K562 (cell line): ENCODE measurements around the gene ZNF701. TPM values are rescaled to one million over a fixed set of nuclear protein-coding genes. Genes with fewer than 3 reads are reported as not detected.

Experiments used
- BCL6 ChIP-seq: fragments of 250-450 bp; sonication (Bioruptor Pico); IDR thresholded peaks from 2 replicates; pipeline ENCODE4 v1.4.0; 2020
- CBFA2T2 ChIP-seq: fragments of 450-650 bp; conservative IDR thresholded peaks from 2 replicates; pipeline ENCODE4 v1.6.1; 2017; ENCODE audit warnings: mild to moderate bottlenecking
- CBFB ChIP-seq: sonication (generic); formaldehyde crosslinking; IDR thresholded peaks from 2 replicates; pipeline ENCODE4 v1.4.0; 2020; ENCODE audit warnings: mild to moderate bottlenecking, missing genetic modification reagents
- EHMT2 ChIP-seq: fragments of 450-650 bp; IDR thresholded peaks from 2 replicates; pipeline ENCODE4 v1.6.1; 2018; ENCODE audit warnings: antibody characterized with exemption
- FOS ChIP-seq: IDR thresholded peaks from 3 replicates; pipeline ENCODE4 v1.6.1; 2011; ENCODE audit not compliant: insufficient read length; ENCODE audit errors: extremely low read depth
- HDAC3 ChIP-seq: fragments of 450-650 bp; IDR thresholded peaks from 2 replicates; pipeline ENCODE4 v1.6.1; 2018; ENCODE audit warnings: borderline replicate concordance, mild to moderate bottlenecking, moderate library complexity; ENCODE audit not compliant: partially characterized antibody
- KDM5B ChIP-seq: fragments of 200-600 bp; sonication (generic); IDR thresholded peaks from 2 replicates; pipeline ENCODE4 v1.6.1; 2012; ENCODE audit warnings: low read depth, mild to moderate bottlenecking, moderate library complexity, low read length, control low read depth, inconsistent platforms; ENCODE audit not compliant: insufficient replicate concordance
- LCOR ChIP-seq: sonication (generic); formaldehyde crosslinking; IDR thresholded peaks from 2 replicates; pipeline ENCODE4 v1.8.0; 2022; ENCODE audit warnings: mild to moderate bottlenecking, missing genetic modification reagents
- NCOA1 ChIP-seq: fragments of 450-650 bp; IDR thresholded peaks from 2 replicates; pipeline ENCODE4 v1.6.1; 2016; ENCODE audit warnings: low read depth
- PHF8 ChIP-seq: fragments of 200-600 bp; sonication (generic); IDR thresholded peaks from 2 replicates; pipeline ENCODE4 v1.6.1; 2012; ENCODE audit warnings: mixed run types, mild to moderate bottlenecking, inconsistent platforms, low read length, moderate library complexity, borderline replicate concordance
- POLR2AphosphoS5 ChIP-seq: IDR thresholded peaks from 2 replicates; pipeline ENCODE4 v1.6.1; 2011; ENCODE audit warnings: mild to moderate bottlenecking, low read depth, low read length, moderate library complexity; ENCODE audit not compliant: control insufficient read depth, insufficient read depth
- RBM15 ChIP-seq: fragments of 200-400 bp; formaldehyde crosslinking; IDR thresholded peaks from 2 replicates; pipeline ENCODE4 v1.6.1; 2018; ENCODE audit warnings: mild to moderate bottlenecking, low read length, moderate library complexity; ENCODE audit not compliant: insufficient read depth
- RFX5 ChIP-seq: IDR thresholded peaks from 2 replicates; pipeline ENCODE4 v1.6.1; 2011; ENCODE audit warnings: low read depth, mild to moderate bottlenecking, improper control_type of control experiment, low read length
- SAP30 ChIP-seq: fragments of 200-600 bp; sonication (generic); IDR thresholded peaks from 2 replicates; pipeline ENCODE4 v1.6.1; 2012; ENCODE audit warnings: borderline replicate concordance, low read depth, mild to moderate bottlenecking, moderate library complexity, low read length, control low read depth, inconsistent platforms; ENCODE audit not compliant: insufficient read depth, poor library complexity, severe bottlenecking
- TEAD4 ChIP-seq, 2 experiments: sonication (generic) in 1 of 2; formaldehyde crosslinking in 1 of 2; IDR thresholded peaks; 2 replicates each; pipeline versions ENCODE4 v1.6.1 to v1.8.0; 2012 to 2022; ENCODE audit warnings: borderline replicate concordance in 1 of 2, inconsistent platforms in 1 of 2, low read length in 1 of 2, mild to moderate bottlenecking in 1 of 2, missing genetic modification reagents in 1 of 2
- ZNF124 ChIP-seq: sonication (generic); formaldehyde crosslinking; IDR thresholded peaks from 2 replicates; pipeline ENCODE4 v1.8.1; 2022; ENCODE audit warnings: missing genetic modification reagents
- ZNF175 ChIP-seq: fragments of 200-800 bp; sonication (Bioruptor generic); IDR thresholded peaks from 2 replicates; pipeline ENCODE4 v1.6.1; 2016; ENCODE audit warnings: low read depth, mild to moderate bottlenecking, missing genetic modification characterization, missing compliant biosample characterization
- ZNF263 ChIP-seq: sonication (generic); formaldehyde crosslinking; IDR thresholded peaks from 2 replicates; pipeline ENCODE4 v1.8.0; 2022; ENCODE audit warnings: mild to moderate bottlenecking, missing genetic modification reagents, borderline replicate concordance
- ZNF551 ChIP-seq: fragments of 250-450 bp; sonication (Bioruptor Pico); IDR thresholded peaks from 2 replicates; pipeline ENCODE4 v1.5.0; 2021; ENCODE audit warnings: mild to moderate bottlenecking, moderate library complexity
- ZNF79 ChIP-seq: fragments of 250-450 bp; sonication (Bioruptor Pico); IDR thresholded peaks from 2 replicates; pipeline ENCODE4 v1.4.0; 2020; ENCODE audit warnings: low read depth, mild to moderate bottlenecking, moderate library complexity
- ZSCAN29 ChIP-seq: fragments of 450-650 bp; IDR thresholded peaks from 2 replicates; pipeline ENCODE4 v1.6.1; 2017
- polyA plus RNA-seq, 8 experiments: library from polyadenylated mRNA; depleted of rRNA in 4 of 8; stranded (reverse) in 5 of 8; unstranded in 3 of 8; fragments of >200 nt; fragmentation: Nextera tagmentation in 2 of 8; fragmentation: Illumina TruSeq in 1 of 8; extraction: Ambion mirVana in 2 of 8; extraction: Trizol in 1 of 8; gene quantifications; 2 replicates each; pipeline versions ENCODE4 v1.2.1 to v1.2.3, GENCODE V29; 2011 to 2014; ENCODE audit warnings: inconsistent platforms in 1 of 8, missing spikeins in 1 of 8
- total RNA-seq, 7 experiments: library from RNA; depleted of rRNA in 6 of 7; stranded (reverse); fragments of >200 nt in 6 of 7; fragmentation: Illumina TruSeq in 2 of 7; extraction: Trizol in 2 of 7; gene quantifications; 2 replicates each; pipeline versions ENCODE4 v1.2.1 to v1.2.3, GENCODE V29; 2011 to 2021; ENCODE audit warnings: low replicate concordance in 1 of 7
- TF ChIP-seq, protein P1 (sequence below): fragments of 450-650 bp; IDR thresholded peaks from 2 replicates; pipeline ENCODE4 v1.6.1; 2018; ENCODE audit not compliant: partially characterized antibody
- TF ChIP-seq, protein P2 (sequence below), 3 experiments: fragments of 200-800 bp in 1 of 3; sonication (Bioruptor generic) in 1 of 3; sonication (generic) in 1 of 3; formaldehyde crosslinking in 1 of 3; IDR thresholded peaks; 2 replicates each; pipeline versions ENCODE4 v1.6.1 to v1.8.0; 2016 to 2022; ENCODE audit warnings: mild to moderate bottlenecking in 2 of 3, missing compliant biosample characterization in 2 of 3, missing genetic modification characterization in 2 of 3, missing genetic modification reagents in 1 of 3

Gene ZNF701
- total and polyA plus RNA-seq, 9 of the 15 experiments (the other 6 are each of a cell fraction or from before 2014, with no cell fraction given) = 5.3 to 15.9 (median 10.1) TPM

DNA sequence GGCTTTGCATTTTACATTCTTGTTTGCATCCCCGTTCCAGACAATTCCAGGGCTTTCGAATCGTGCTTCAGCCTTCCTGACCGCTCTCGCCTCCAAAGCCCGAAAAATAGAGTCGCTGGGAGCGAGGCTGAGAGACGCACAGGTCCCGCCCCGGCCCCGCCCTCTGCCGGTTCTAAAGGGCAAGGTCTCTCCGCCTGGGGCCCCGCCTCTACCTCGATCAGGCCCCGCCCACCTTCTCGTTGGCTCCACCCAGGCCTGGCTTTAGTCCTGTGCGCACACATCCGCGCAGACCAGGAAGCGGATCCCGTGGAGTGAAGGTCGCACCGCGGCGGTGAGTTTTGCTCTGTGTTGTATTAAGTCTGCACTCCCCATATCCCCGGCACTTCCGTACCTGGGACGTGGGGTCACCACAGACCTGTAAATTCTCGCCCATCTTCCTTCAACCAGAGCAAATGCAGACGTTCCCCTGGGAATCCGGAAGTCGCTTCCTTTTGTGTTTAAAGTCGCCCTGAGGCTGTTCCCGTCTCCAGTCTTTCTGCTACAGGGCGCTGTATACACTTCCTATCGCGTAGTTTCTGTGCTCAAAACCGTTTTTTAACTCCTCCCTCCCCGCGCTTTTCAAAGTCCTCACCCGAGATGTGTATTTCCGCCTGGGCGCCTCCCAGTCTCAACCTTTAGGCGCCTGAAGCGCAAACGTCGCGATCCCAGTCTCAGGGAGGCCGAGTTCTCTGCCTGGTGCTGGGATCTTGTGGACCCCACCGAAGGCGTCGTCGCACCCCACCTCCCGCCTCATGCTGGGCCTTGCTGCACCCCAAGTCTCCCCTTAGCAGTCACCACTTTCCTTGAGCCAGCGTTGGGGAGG is at the start of gene ZNF701 (continued):
- TF ChIP-seq, protein P1, sequence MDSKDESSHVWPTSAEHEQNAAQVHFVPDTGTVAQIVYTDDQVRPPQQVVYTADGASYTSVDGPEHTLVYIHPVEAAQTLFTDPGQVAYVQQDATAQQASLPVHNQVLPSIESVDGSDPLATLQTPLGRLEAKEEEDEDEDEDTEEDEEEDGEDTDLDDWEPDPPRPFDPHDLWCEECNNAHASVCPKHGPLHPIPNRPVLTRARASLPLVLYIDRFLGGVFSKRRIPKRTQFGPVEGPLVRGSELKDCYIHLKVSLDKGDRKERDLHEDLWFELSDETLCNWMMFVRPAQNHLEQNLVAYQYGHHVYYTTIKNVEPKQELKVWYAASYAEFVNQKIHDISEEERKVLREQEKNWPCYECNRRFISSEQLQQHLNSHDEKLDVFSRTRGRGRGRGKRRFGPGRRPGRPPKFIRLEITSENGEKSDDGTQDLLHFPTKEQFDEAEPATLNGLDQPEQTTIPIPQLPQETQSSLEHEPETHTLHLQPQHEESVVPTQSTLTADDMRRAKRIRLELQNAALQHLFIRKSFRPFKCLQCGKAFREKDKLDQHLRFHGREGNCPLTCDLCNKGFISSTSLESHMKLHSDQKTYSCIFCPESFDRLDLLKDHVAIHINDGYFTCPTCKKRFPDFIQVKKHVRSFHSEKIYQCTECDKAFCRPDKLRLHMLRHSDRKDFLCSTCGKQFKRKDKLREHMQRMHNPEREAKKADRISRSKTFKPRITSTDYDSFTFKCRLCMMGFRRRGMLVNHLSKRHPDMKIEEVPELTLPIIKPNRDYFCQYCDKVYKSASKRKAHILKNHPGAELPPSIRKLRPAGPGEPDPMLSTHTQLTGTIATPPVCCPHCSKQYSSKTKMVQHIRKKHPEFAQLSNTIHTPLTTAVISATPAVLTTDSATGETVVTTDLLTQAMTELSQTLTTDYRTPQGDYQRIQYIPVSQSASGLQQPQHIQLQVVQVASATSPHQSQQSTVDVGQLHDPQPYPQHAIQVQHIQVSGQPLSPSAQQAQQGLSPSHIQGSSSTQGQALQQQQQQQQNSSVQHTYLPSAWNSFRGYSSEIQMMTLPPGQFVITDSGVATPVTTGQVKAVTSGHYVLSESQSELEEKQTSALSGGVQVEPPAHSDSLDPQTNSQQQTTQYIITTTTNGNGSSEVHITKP = no peak
- TF ChIP-seq NCOA1 = peak; percentile 19; the same call in 1 of the 2 replicates
- no peak for TF ChIP-seq RFX5
- peak; percentile 81 for TF ChIP-seq PHF8
- TF ChIP-seq CBFA2T2 = no peak
- no peak for TF ChIP-seq ZNF79 (CRISPR knock-in tag)
- peak; percentile 69 for TF ChIP-seq KDM5B
- no peak for TF ChIP-seq RBM15
- peak; percentile 61; the same call in 1 of the 2 replicates for TF ChIP-seq LCOR (CRISPR knock-in tag)
- no peak for TF ChIP-seq CBFB (CRISPR knock-in tag)
- no peak for TF ChIP-seq ZNF263 (CRISPR knock-in tag)
- no peak for TF ChIP-seq ZNF124 (CRISPR knock-in tag)
- TF ChIP-seq EHMT2 = no peak
- TF ChIP-seq, protein P2, sequence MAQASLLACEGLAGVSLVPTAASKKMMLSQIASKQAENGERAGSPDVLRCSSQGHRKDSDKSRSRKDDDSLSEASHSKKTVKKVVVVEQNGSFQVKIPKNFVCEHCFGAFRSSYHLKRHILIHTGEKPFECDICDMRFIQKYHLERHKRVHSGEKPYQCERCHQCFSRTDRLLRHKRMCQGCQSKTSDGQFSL (CRISPR knock-in tag; IDR thresholded peaks at IDR 0.05) = peak; percentile 76; the same call in 1 of the 2 replicates
- TF ChIP-seq, protein P2 (tag; IDR thresholded peaks at IDR 0.05) = no peak
- TF ChIP-seq POLR2AphosphoS5 = peak; percentile 74
- peak; percentile 59; the same call in 1 of the 2 replicates for TF ChIP-seq ZSCAN29
- no peak for TF ChIP-seq ZNF551 (CRISPR knock-in tag)
- peak; percentile 89 for TF ChIP-seq SAP30
- TF ChIP-seq ZNF175 (CRISPR knock-in tag) = no peak
- no peak for TF ChIP-seq HDAC3
- TF ChIP-seq BCL6 (CRISPR knock-in tag) = no peak
- no peak for TF ChIP-seq FOS
- no peak for TF ChIP-seq TEAD4 (IDR thresholded peaks at IDR 0.05; ENCODE audit: low read length)
- TF ChIP-seq TEAD4 (CRISPR knock-in tag; IDR thresholded peaks at IDR 0.05; ENCODE audit: borderline replicate concordance) = 0 out of 2 replicates have a peak, but pooled peaks have one; percentile 30
